OCI-LY1 (cell line): ENCODE data around the gene MRPL45.

Source experiments
- EZH2 ChIP-seq: fragments of 200-600 bp; sonication (generic), shearing (Covaris generic); IDR thresholded peaks from 2 replicates; pipeline ENCODE4 v1.8.0; 2017; ENCODE audit warnings: borderline replicate concordance, mixed run types, mild to moderate bottlenecking, antibody characterized with exemption, low read length, moderate library complexity, mixed read lengths
- TF ChIP-seq, protein P1 (sequence below): fragments of 200-600 bp; sonication (generic), shearing (Covaris generic); IDR thresholded peaks from 2 replicates; pipeline ENCODE4 v1.5.1; 2017; ENCODE audit warnings: mild to moderate bottlenecking, antibody characterized with exemption, low read length, moderate library complexity, mixed read lengths

GRCh38 chr17:38353086-38353604 is 56.2 kb downstream of the MRPL45 start:
- TF ChIP-seq, protein P1, sequence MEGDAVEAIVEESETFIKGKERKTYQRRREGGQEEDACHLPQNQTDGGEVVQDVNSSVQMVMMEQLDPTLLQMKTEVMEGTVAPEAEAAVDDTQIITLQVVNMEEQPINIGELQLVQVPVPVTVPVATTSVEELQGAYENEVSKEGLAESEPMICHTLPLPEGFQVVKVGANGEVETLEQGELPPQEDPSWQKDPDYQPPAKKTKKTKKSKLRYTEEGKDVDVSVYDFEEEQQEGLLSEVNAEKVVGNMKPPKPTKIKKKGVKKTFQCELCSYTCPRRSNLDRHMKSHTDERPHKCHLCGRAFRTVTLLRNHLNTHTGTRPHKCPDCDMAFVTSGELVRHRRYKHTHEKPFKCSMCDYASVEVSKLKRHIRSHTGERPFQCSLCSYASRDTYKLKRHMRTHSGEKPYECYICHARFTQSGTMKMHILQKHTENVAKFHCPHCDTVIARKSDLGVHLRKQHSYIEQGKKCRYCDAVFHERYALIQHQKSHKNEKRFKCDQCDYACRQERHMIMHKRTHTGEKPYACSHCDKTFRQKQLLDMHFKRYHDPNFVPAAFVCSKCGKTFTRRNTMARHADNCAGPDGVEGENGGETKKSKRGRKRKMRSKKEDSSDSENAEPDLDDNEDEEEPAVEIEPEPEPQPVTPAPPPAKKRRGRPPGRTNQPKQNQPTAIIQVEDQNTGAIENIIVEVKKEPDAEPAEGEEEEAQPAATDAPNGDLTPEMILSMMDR, result no peak
- no peak for TF ChIP-seq EZH2
